BJ (cell line): ENCODE results near the gene EBI3. TPM values are rescaled to one million over a fixed set of nuclear protein-coding genes. Genes with fewer than 3 reads are reported as not detected.

ENCODE experiments used
- CTCF ChIA-PET: fragments of 350-600 bp; formaldehyde crosslinking; extraction: SDS; loops from one replicate; lab custom pipeline; 2021; ENCODE audit warnings: antibody characterized with exemption, inconsistent platforms; lab: Yijun Ruan, JAX
- POLR2A ChIA-PET: fragments of 300-600 bp; sonication (Branson Sonifier 250); formaldehyde crosslinking; extraction: SDS; loops from one replicate; lab custom pipeline; 2021; ENCODE audit warnings: antibody characterized with exemption; lab: Charles Lee
- DNase-seq: peaks from one replicate; pipeline ENCODE4 v3.0.0-alpha.2; 2011; ENCODE audit warnings: low read depth
- H3K27me3 ChIP-seq: 2 replicates; pipeline ENCODE4 v1.6.0; 2011; ENCODE audit warnings: low read length; ENCODE audit not compliant: control insufficient read depth, insufficient read depth
- H3K36me3 ChIP-seq: 2 replicates; pipeline ENCODE4 v1.5.1; 2011; ENCODE audit warnings: low read length; ENCODE audit not compliant: control insufficient read depth, insufficient read depth
- H3K4me3 ChIP-seq: 2 replicates; pipeline ENCODE4 v1.5.1; 2011; ENCODE audit warnings: low read depth, mild to moderate bottlenecking, control low read depth, low read length
- polyA plus RNA-seq: library from polyadenylated mRNA; depleted of rRNA; stranded (reverse); fragments of >200 nt; gene quantifications from 2 replicates; pipeline ENCODE4 v1.2.3, GENCODE V29; 2011
- TF ChIP-seq, protein P1 (sequence below): IDR thresholded peaks from 2 replicates; pipeline ENCODE4 v1.5.1; 2011; ENCODE audit warnings: low read depth, mild to moderate bottlenecking, control low read depth, inconsistent platforms, low read length, moderate library complexity; ENCODE audit not compliant: insufficient read depth

EBI3 gene
- polyA plus RNA-seq, 1 experiment = 1.2 TPM

DNA sequence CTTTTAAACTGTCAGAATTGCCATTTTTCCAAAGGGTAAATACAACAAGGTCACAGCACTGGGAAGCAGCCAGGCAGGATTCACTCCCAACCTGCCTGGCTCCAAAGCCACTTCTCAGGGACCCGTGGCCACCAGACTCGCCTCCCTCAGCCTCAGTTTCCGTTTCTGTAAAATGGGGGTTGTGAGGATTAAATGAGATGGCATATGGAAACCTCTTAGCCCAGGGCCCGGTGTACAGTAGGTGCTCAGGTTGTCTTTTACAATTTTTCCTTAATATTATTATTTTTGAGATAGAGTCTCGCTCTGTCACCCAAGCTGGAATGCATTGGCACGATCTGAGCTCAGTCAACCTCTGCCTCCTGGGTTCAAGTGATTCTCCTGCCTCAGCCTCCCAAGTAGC, 27.7 kb downstream of the EBI3 start:
- ChIA-PET POLR2A (no interaction called here), CTCF (interaction anchor here (0.6 kb wide), 1 partner anchor 323 kb away, joined by 3 read pairs; no protein-coding TSS in a partner anchor)
- DNase-seq = no peak

DNA sequence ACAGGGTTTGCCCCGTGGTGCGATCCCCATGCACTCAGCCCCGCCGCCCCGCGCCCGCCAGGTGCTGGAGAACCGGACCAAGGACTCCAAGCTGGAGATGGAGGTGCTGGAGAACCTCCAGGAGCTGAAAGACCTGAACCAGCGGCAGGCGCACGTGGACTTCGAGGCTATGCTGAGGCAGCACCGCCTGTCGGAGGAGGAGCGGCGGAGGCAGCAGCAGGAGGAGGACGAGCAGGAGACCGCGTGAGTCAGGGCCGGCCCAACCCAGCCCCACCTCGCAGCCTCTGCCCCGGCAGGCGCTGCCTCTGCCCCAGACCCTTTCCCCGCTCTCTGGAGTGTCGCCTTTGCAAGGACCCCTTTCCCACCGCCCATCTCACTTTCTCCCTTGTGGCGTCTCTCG, 28.9 kb downstream of the EBI3 start:
- no peak for DNase-seq
- Histone ChIP-seq H3K27me3 (no peaks in the 10 kb centered on the region), H3K36me3 (peaks cover 27% of the 10 kb centered on the region), H3K4me3 (no peak overlapping the region)
- CTCF ChIA-PET = interaction anchor here (0.5 to 1.9 kb wide), 2 partner anchors 9 to 22 kb away, joined by 3 to 11 read pairs; no protein-coding TSS in a partner anchor
- TF ChIP-seq, protein P1, sequence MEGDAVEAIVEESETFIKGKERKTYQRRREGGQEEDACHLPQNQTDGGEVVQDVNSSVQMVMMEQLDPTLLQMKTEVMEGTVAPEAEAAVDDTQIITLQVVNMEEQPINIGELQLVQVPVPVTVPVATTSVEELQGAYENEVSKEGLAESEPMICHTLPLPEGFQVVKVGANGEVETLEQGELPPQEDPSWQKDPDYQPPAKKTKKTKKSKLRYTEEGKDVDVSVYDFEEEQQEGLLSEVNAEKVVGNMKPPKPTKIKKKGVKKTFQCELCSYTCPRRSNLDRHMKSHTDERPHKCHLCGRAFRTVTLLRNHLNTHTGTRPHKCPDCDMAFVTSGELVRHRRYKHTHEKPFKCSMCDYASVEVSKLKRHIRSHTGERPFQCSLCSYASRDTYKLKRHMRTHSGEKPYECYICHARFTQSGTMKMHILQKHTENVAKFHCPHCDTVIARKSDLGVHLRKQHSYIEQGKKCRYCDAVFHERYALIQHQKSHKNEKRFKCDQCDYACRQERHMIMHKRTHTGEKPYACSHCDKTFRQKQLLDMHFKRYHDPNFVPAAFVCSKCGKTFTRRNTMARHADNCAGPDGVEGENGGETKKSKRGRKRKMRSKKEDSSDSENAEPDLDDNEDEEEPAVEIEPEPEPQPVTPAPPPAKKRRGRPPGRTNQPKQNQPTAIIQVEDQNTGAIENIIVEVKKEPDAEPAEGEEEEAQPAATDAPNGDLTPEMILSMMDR = no peak
- POLR2A ChIA-PET = no interaction called here

More for the DNA sequence above, 27.7 kb downstream of the EBI3 start:
- peaks cover 26% of the 10 kb centered on the region for H3K36me3 ChIP-seq
- no peak overlapping the region for H3K4me3 ChIP-seq
- no peaks in the 10 kb centered on the region for H3K27me3 ChIP-seq
- TF ChIP-seq, protein P1 = no peak

- ChIA-PET POLR2A (no interaction called here), CTCF (interaction anchor here (0.7 to 2.1 kb wide), 4 partner anchors 26 to 291 kb away, joined by 3 to 6 read pairs (median 3); partner anchors contain the start of gene SH3GL1)
- TF ChIP-seq, protein P1 = no peak
- Histone ChIP-seq H3K27me3 (no peaks in the 10 kb centered on the region), H3K4me3 (no peak overlapping the region), H3K36me3 (peaks cover 26% of the 10 kb centered on the region)
- no peak for DNase-seq
These were observed 31.4 kb downstream of the EBI3 start for GRCh38 chr19:4260613-4261191.

DNA sequence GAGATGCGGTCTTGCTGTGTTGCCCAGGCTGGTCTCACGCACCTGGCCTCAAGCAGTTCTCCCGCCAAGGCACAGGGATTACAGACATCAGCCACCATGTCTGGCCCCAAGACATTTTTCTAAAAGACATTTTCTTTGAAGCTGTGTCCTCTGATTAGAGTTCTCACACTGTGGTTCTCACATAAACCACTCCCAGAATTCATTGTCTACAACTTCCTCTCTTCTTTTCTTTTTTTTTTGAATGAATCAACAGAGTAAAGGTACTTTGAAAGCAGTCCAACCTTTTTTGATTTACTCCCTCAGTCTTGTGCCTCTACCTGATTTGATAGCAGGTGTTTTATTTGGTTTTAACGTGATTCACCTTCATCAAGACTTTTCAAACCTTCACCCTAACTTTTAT, 35.5 kb downstream of the EBI3 start:
- no peak for DNase-seq
- ChIA-PET POLR2A (no interaction called here), CTCF (no interaction called here)
- TF ChIP-seq, protein P1 = no peak
- no peak overlapping the region for H3K4me3 ChIP-seq
- peaks cover 20% of the 10 kb centered on the region for H3K36me3 ChIP-seq
- no peaks in the 10 kb centered on the region for H3K27me3 ChIP-seq

- POLR2A ChIA-PET = no interaction called here
- CTCF ChIA-PET = interaction anchor here (0.8 to 4.2 kb wide), 14 partner anchors 8 to 282 kb away, joined by 3 to 43 read pairs (median 5); partner anchors contain the start of genes MPND, SH3GL1 and YJU2
- no peak overlapping the region for H3K4me3 ChIP-seq
- TF ChIP-seq, protein P1 = no peak
- H3K27me3 ChIP-seq = no peaks in the 10 kb centered on the region
- H3K36me3 ChIP-seq = peaks cover 17% of the 10 kb centered on the region
- DNase-seq = no peak
These were observed 37.1 kb downstream of the EBI3 start for GRCh38 chr19:4266253-4267000.
